H1 (cell line): ENCODE results near the gene IGF2R. TPM values are rescaled to one million over a fixed set of nuclear protein-coding genes. Genes with fewer than 3 reads are reported as not detected.

Source experiments
- CTCF ChIA-PET: fragments of 300-600 bp; sonication (Branson Sonifier 250); formaldehyde crosslinking; loops from one replicate; lab custom pipeline; 2021; ENCODE audit not compliant: partially characterized antibody; lab: Charles Lee
- POLR2A ChIA-PET: fragments of 300-600 bp; sonication (Branson Sonifier 250); formaldehyde crosslinking; loops from one replicate; lab custom pipeline; 2021; ENCODE audit warnings: inconsistent platforms; ENCODE audit not compliant: partially characterized antibody; lab: Charles Lee
- DNase-seq, 2 experiments: peaks; one replicate each; pipeline versions ENCODE4 v3.0.0 to v3.0.0-alpha.2; 2010 to 2022; ENCODE audit warnings: low spot score in 2 of 2, low read depth in 1 of 2, mixed read lengths in 1 of 2
- FAIRE-seq: peaks from 2 replicates; lab custom pipeline; 2011; peaks lifted over from hg19 to GRCh38; lab: Jason Lieb, UNC
- H2AFZ ChIP-seq: 2 replicates; pipeline ENCODE4 v1.8.1; 2012; ENCODE audit warnings: low read length, inconsistent platforms
- H2AK5ac ChIP-seq: 2 replicates; pipeline ENCODE4 v1.6.1; 2013; ENCODE audit warnings: low read depth, low read length
- H2BK120ac ChIP-seq: replicated peaks from 2 replicates; pipeline ENCODE3; 2013; ENCODE audit warnings: low read depth, low read length, inconsistent platforms
- H2BK12ac ChIP-seq: 2 replicates; pipeline ENCODE4 v1.6.1; 2013; ENCODE audit warnings: low read depth, low read length
- H2BK15ac ChIP-seq: 2 replicates; pipeline ENCODE4 v1.6.1; 2013; ENCODE audit warnings: low read length
- H2BK20ac ChIP-seq: 2 replicates; pipeline ENCODE4 v1.6.1; 2013; ENCODE audit warnings: low read length
- H2BK5ac ChIP-seq: 2 replicates; pipeline ENCODE4 v1.6.1; 2013; ENCODE audit warnings: low read depth, low read length
- H3K14ac ChIP-seq: 2 replicates; pipeline ENCODE4 v1.6.1; 2013; ENCODE audit warnings: inconsistent platforms; ENCODE audit not compliant: insufficient read length
- H3K18ac ChIP-seq: 2 replicates; pipeline ENCODE4 v1.6.1; 2013; ENCODE audit warnings: low read length; ENCODE audit errors: extremely low read depth
- H3K23ac ChIP-seq: 2 replicates; pipeline ENCODE4 v1.6.1; 2013; ENCODE audit warnings: inconsistent platforms; ENCODE audit not compliant: insufficient read length
- H3K23me2 ChIP-seq: 2 replicates; pipeline ENCODE4 v1.6.1; 2013; ENCODE audit warnings: low read depth, low read length
- H3K27ac ChIP-seq: 2 replicates; pipeline ENCODE4 v1.6.1; 2011; ENCODE audit warnings: low read depth, low read length, inconsistent platforms
- H3K27me3 ChIP-seq, 4 experiments: replicated peaks in 1 of 4; 1 replicate in 1 of 4; 2 replicates in 3 of 4; pipeline versions ENCODE4 v1.6.1 to v1.8.1; 2011 to 2013; ENCODE audit warnings: low read length in 3 of 4, mild to moderate bottlenecking in 3 of 4, inconsistent platforms in 2 of 4, mixed read lengths in 2 of 4, moderate library complexity in 1 of 4; ENCODE audit not compliant: control insufficient read depth in 3 of 4, insufficient read depth in 3 of 4; ENCODE audit errors: extremely low read depth in 1 of 4
- H3K36me3 ChIP-seq, 4 experiments: 2 replicates each; pipeline versions ENCODE4 v1.6.1 to v1.8.1; 2011 to 2013; ENCODE audit warnings: mild to moderate bottlenecking in 4 of 4, low read length in 3 of 4, moderate library complexity in 2 of 4, control low read depth in 1 of 4, inconsistent platforms in 1 of 4; ENCODE audit not compliant: insufficient read depth in 4 of 4, control insufficient read depth in 2 of 4
- H3K4ac ChIP-seq: replicated peaks from 2 replicates; pipeline ENCODE3; 2013; ENCODE audit warnings: low read length, low read depth, mixed read lengths, inconsistent platforms; ENCODE audit not compliant: insufficient read length
- H3K4me1 ChIP-seq, 4 experiments: replicated peaks in 1 of 4; 1 replicate in 1 of 4; 2 replicates in 3 of 4; pipeline versions ENCODE4 v1.6.1 to v1.8.1; 2011 to 2013; ENCODE audit warnings: low read length in 3 of 4, inconsistent platforms in 2 of 4, mixed read lengths in 1 of 4; ENCODE audit not compliant: insufficient read depth in 4 of 4, control insufficient read depth in 3 of 4
- H3K4me2 ChIP-seq, 2 experiments: 2 replicates each; pipeline versions ENCODE4 v1.6.1 to v1.8.1; 2011 to 2013; ENCODE audit warnings: low read depth in 2 of 2, low read length in 2 of 2, control low read depth in 1 of 2, inconsistent platforms in 1 of 2, mild to moderate bottlenecking in 1 of 2; ENCODE audit not compliant: insufficient read depth in 1 of 2
- H3K4me3 ChIP-seq, 4 experiments: fragments of 200-600, 300-600 bp in 1 of 4; sonication (generic), shearing (Covaris generic), sonication (Bioruptor Twin) in 1 of 4; 2 replicates each; pipeline versions ENCODE4 v1.5.1 to v1.8.1; 2011 to 2016; ENCODE audit warnings: low read length in 4 of 4, low read depth in 3 of 4, control low read depth in 2 of 4, inconsistent platforms in 2 of 4, mild to moderate bottlenecking in 2 of 4, mixed read lengths in 1 of 4, moderate library complexity in 1 of 4; ENCODE audit not compliant: insufficient read depth in 2 of 4; ENCODE audit errors: extremely low read depth in 1 of 4
- H3K56ac ChIP-seq: replicated peaks from 2 replicates; pipeline ENCODE3; 2013; ENCODE audit warnings: low read depth, mild to moderate bottlenecking, mixed read lengths, low read length, inconsistent platforms; ENCODE audit not compliant: insufficient read length
- H3K79me1 ChIP-seq: 2 replicates; pipeline ENCODE4 v1.6.1; 2013; ENCODE audit warnings: low read depth, low read length, control low read depth
- H3K79me2 ChIP-seq, 2 experiments: 2 replicates each; pipeline versions ENCODE4 v1.6.1 to v1.8.1; 2012 to 2013; ENCODE audit warnings: low read length in 2 of 2, mild to moderate bottlenecking in 2 of 2, inconsistent platforms in 1 of 2; ENCODE audit not compliant: insufficient read depth in 2 of 2, control insufficient read depth in 1 of 2
- H3K9ac ChIP-seq, 4 experiments: replicated peaks in 1 of 4; 1 replicate in 1 of 4; 2 replicates in 3 of 4; pipeline versions ENCODE4 v1.6.1 to v1.8.1; 2011 to 2013; ENCODE audit warnings: low read depth in 3 of 4, low read length in 3 of 4, control low read depth in 2 of 4, mild to moderate bottlenecking in 2 of 4, moderate library complexity in 2 of 4, inconsistent platforms in 1 of 4; ENCODE audit errors: extremely low read depth in 1 of 4
- H3K9me3 ChIP-seq, 2 experiments: 2 replicates each; pipeline versions ENCODE4 v1.6.1 to v1.8.1; 2012 to 2013; ENCODE audit warnings: mild to moderate bottlenecking in 2 of 2, moderate library complexity in 2 of 2, control low read depth in 1 of 2, inconsistent platforms in 1 of 2, low read depth in 1 of 2, low read length in 1 of 2, mixed read lengths in 1 of 2; ENCODE audit not compliant: insufficient read depth in 2 of 2
- H4K20me1 ChIP-seq, 2 experiments: replicated peaks in 1 of 2; 2 replicates each; pipeline versions ENCODE3 to v1.8.1; 2011 to 2013; ENCODE audit warnings: inconsistent platforms in 2 of 2, low read length in 2 of 2, mild to moderate bottlenecking in 1 of 2; ENCODE audit not compliant: insufficient read depth in 2 of 2, control insufficient read depth in 1 of 2
- H4K5ac ChIP-seq: 2 replicates; pipeline ENCODE4 v1.6.1; 2013; ENCODE audit warnings: low read length, low read depth, mixed read lengths, inconsistent platforms; ENCODE audit not compliant: insufficient read length
- H4K8ac ChIP-seq: 2 replicates; pipeline ENCODE4 v1.8.0; 2013; ENCODE audit warnings: mild to moderate bottlenecking, moderate library complexity, low read length, inconsistent platforms; ENCODE audit not compliant: insufficient read depth; ENCODE audit errors: extremely low read depth
- H4K91ac ChIP-seq: replicated peaks from 2 replicates; pipeline ENCODE3; 2013; ENCODE audit warnings: low read length, mixed read lengths, inconsistent platforms; ENCODE audit not compliant: insufficient read length
- NANOG ChIP-seq: IDR thresholded peaks from 2 replicates; pipeline ENCODE4 v1.6.1; 2011; ENCODE audit warnings: low read length, low read depth, mild to moderate bottlenecking, inconsistent platforms; ENCODE audit not compliant: insufficient read depth, poor library complexity, severe bottlenecking
- WGBS, 2 experiments: shearing (Covaris generic) in 1 of 2; methylation state at CpG; one replicate each; pipeline versions ENCODE4 v1.1.6 to v1.1.7; 2013 to 2015; ENCODE audit warnings: low lambda C conversion rate in 2 of 2, mixed read lengths in 2 of 2, inconsistent platforms in 1 of 2, low coverage in 1 of 2, missing lambda C conversion rate in 1 of 2; ENCODE audit not compliant: insufficient replicate concordance in 2 of 2, insufficient coverage in 1 of 2, insufficient read length in 1 of 2; ENCODE audit errors: extremely low coverage in 1 of 2, missing lambda C conversion rate in 1 of 2; 5-methylcytosine and 5-hydroxymethylcytosine counted together
- polyA plus RNA-seq, 7 experiments: library from polyadenylated mRNA; depleted of rRNA in 3 of 7; stranded (reverse) in 5 of 7; unstranded in 2 of 7; fragments of >200 nt in 5 of 7; fragments of 200-250 nt in 2 of 7; gene quantifications; 1 replicate in 5 of 7; 2 replicates in 1 of 7; 4 replicates in 1 of 7; pipeline versions ENCODE4 v1.2.1 to v1.2.3, GENCODE V29; 2011 to 2013; ENCODE audit warnings: missing spikeins in 2 of 7, mixed read lengths in 2 of 7
- total RNA-seq: library from RNA; stranded (reverse); fragmentation: NEBNext Ultra II Directional; extraction: Animal tissue kit (Norgen Biotek cat#: 25700); gene quantifications from 2 replicates; pipeline ENCODE4 v1.2.1, GENCODE V29; 2021
- TF ChIP-seq, protein P1 (sequence below), 3 experiments: IDR thresholded peaks; 1 replicate in 2 of 3; 2 replicates in 1 of 3; pipeline versions ENCODE4 v1.5.1 to v1.6.1; 2011; ENCODE audit warnings: low read length in 3 of 3, mild to moderate bottlenecking in 3 of 3, inconsistent platforms in 2 of 3, low read depth in 1 of 3, moderate library complexity in 1 of 3; ENCODE audit not compliant: insufficient read depth in 1 of 3; ENCODE audit errors: control extremely low read depth in 1 of 3

IGF2R gene
- total and polyA plus RNA-seq, 2 of the 8 experiments (the other 6 are each of a cell fraction or from before 2014, with no cell fraction given) = 20.6 to 74.1 TPM

DNA sequence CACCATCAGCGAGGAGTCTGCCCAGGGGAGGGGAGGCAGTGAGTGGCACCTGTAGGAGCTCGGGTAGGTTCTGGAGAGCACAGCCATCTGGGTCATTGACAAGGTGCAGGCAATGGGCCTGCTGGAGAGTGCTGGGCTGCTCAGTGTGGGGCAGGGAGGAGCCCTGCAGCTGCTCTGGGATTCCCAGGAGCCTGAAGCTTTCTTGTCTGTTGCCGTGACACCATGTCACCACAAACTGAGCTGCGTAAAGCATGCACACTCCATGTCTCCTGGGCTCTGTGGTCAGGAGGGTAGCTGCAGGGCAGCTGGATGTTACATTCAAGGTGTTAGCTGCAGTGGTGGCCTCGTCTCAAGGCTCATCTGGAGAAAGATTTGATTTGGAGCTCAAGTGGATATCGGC lies 148.3 kb downstream of the IGF2R start:
- ChIA-PET POLR2A (no interaction called here), CTCF (interaction anchor here (0.6 to 4.1 kb wide), 5 partner anchors 12 to 29 kb away, joined by 4 to 24 read pairs (median 5); no protein-coding TSS in a partner anchor)
- WGBS, 2 experiments = 96% methylated on average over 5 of the region's 6 CpGs; no CpG with 5 or more reads in 1 of the 2 experiments

More for the DNA sequence above, 148.3 kb downstream of the IGF2R start:
- H3K27ac ChIP-seq = no peak overlapping the region
- no peak overlapping the region for H3K18ac ChIP-seq
- no peaks in the 10 kb centered on the region for H3K27me3 ChIP-seq
- no peak overlapping the region for H2BK15ac ChIP-seq
- H2AK5ac ChIP-seq = no peak overlapping the region
- H3K23ac ChIP-seq = no peak overlapping the region
- no peak overlapping the region for H2AFZ ChIP-seq
- H4K91ac ChIP-seq = no peak overlapping the region
- FAIRE-seq = no peak
- DNase-seq = no peak
- no peak overlapping the region for H3K4ac ChIP-seq
- no peak overlapping the region for H3K4me2 ChIP-seq
- no peak overlapping the region for H3K56ac ChIP-seq
- H4K20me1 ChIP-seq = no peaks in the 10 kb centered on the region
- TF ChIP-seq NANOG = no peak
- TF ChIP-seq, protein P1, sequence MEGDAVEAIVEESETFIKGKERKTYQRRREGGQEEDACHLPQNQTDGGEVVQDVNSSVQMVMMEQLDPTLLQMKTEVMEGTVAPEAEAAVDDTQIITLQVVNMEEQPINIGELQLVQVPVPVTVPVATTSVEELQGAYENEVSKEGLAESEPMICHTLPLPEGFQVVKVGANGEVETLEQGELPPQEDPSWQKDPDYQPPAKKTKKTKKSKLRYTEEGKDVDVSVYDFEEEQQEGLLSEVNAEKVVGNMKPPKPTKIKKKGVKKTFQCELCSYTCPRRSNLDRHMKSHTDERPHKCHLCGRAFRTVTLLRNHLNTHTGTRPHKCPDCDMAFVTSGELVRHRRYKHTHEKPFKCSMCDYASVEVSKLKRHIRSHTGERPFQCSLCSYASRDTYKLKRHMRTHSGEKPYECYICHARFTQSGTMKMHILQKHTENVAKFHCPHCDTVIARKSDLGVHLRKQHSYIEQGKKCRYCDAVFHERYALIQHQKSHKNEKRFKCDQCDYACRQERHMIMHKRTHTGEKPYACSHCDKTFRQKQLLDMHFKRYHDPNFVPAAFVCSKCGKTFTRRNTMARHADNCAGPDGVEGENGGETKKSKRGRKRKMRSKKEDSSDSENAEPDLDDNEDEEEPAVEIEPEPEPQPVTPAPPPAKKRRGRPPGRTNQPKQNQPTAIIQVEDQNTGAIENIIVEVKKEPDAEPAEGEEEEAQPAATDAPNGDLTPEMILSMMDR (IDR thresholded peaks at IDR 0.05; ENCODE audit: control extremely low read depth in 1 of 3, insufficient read depth in 1 of 3, low read depth in 1 of 3, low read length in 3 of 3) = no peak
- no peak overlapping the region; the same call in 1 of the 2 replicates for H2BK5ac ChIP-seq
- H2BK120ac ChIP-seq = no peak overlapping the region
- no peak overlapping the region; the same call in 1 of the 2 replicates for H4K8ac ChIP-seq
- H2BK12ac ChIP-seq = no peak overlapping the region
- no peak overlapping the region for H3K4me3 ChIP-seq
- peaks cover 0 to 13% of the 10 kb centered on the region in 2 experiments; a peak in 2 of 4 replicates for H3K9me3 ChIP-seq
- H3K23me2 ChIP-seq = no peaks in the 10 kb centered on the region
- no peak overlapping the region for H4K5ac ChIP-seq
- H2BK20ac ChIP-seq = no peak overlapping the region
- no peaks in the 10 kb centered on the region for H3K79me1 ChIP-seq
- no peak overlapping the region for H3K14ac ChIP-seq
- H3K9ac ChIP-seq = no peak overlapping the region
- H3K79me2 ChIP-seq = no peaks in the 10 kb centered on the region
- peaks cover 0 to 1% (median 0%) of the 10 kb centered on the region in 4 experiments; a peak in 1 of 7 replicates for H3K4me1 ChIP-seq
- no peaks in the 10 kb centered on the region for H3K36me3 ChIP-seq
